VCaP (cell line): Measurements from ENCODE around the gene DLGAP1.

Source experiments
- H3K27ac ChIP-seq: fragments of 450-650 bp; 2 replicates; pipeline ENCODE4 v1.5.1; 2017
- TF ChIP-seq, protein P1 (sequence below): fragments of 450-650 bp; conservative IDR thresholded peaks from 2 replicates; pipeline ENCODE4 v1.5.1; 2017; ENCODE audit warnings: mild to moderate bottlenecking, moderate library complexity

DLGAP1 gene

DNA sequence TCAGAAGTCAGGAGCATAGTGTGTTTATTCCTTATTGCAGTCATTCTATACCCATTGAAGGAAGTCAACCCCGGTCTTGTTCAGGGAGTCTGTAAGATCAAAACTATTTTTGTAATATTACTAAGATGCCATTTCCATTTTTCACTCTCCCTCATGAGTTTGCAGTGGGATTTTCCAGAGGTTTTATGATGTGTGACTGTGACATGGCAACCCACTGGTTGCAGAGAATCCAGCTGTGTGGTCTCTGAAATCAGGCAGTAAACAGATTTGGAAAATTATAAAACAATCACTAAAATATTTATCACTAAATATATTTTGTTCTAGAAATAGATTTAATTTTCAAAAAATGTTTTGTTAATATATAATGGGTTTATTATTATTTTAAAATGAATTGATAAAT lies 38.1 kb downstream of the DLGAP1 start:
- H3K27ac ChIP-seq: no peak overlapping the region
- TF ChIP-seq, protein P1, sequence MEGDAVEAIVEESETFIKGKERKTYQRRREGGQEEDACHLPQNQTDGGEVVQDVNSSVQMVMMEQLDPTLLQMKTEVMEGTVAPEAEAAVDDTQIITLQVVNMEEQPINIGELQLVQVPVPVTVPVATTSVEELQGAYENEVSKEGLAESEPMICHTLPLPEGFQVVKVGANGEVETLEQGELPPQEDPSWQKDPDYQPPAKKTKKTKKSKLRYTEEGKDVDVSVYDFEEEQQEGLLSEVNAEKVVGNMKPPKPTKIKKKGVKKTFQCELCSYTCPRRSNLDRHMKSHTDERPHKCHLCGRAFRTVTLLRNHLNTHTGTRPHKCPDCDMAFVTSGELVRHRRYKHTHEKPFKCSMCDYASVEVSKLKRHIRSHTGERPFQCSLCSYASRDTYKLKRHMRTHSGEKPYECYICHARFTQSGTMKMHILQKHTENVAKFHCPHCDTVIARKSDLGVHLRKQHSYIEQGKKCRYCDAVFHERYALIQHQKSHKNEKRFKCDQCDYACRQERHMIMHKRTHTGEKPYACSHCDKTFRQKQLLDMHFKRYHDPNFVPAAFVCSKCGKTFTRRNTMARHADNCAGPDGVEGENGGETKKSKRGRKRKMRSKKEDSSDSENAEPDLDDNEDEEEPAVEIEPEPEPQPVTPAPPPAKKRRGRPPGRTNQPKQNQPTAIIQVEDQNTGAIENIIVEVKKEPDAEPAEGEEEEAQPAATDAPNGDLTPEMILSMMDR: no peak

DNA sequence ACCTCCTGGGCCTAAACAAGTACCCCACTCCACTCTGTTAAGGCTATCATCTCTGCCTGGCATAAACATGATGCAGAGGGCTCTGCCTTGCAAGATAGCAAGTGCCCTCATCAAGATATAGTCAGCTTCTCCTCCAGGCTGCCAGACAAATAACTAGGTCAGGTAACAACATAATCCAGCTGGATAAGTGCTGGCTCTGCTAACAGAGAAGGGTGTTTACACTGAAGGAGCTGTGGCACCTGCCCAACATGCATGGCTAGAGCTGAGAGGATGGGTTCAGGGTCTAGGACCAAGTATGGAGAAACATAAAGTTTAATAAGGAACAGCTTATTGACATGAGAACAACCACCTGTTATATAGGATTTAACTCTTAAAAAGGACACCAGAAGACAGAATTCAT lies 42.8 kb downstream of the DLGAP1 start:
- TF ChIP-seq, protein P1: no peak
- H3K27ac ChIP-seq: peak overlapping the region; percentile 52

DNA sequence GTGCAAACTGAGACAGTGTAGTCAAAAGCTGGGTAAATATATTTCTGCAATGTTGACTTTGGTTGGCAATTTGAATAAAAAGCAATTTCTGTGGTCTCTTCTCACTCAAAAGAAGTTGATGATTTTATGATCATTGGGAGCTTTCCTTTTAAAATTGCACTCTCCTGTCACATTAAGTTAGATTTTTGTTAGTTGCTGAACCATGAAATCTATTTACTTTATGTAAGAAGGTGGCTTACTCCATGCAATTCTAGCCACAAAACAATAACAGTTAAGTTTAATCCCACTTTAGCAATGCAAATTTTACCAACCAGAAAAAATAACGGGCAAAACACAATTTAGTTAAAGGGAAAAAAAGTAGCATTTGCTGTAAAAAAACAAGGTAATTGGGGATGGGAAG lies 48.3 kb downstream of the DLGAP1 start:
- TF ChIP-seq, protein P1: no peak

DNA sequence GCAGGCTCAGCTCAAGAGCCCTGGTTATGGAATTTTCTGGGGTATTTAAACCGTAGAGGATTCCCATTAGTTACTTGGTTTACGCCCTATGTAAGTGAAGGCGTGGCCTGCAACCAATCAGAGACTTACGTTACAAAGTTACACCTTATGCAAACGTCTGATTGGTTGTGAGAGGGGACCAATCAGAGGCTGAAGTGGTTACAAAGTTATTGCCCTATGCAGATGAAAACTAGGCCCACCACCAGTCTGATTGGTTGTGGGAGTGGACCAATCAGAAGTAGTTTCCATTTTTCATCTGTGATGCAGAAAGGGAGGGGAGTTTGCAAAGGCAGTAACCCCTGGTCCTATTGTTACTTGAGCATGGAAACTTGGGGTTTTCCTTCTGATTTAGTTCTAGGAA lies 49.1 kb downstream of the DLGAP1 start:
- TF ChIP-seq, protein P1: no peak
- H3K27ac ChIP-seq: no peak overlapping the region

More for the DNA sequence above, 48.3 kb downstream of the DLGAP1 start:
- H3K27ac ChIP-seq: no peak overlapping the region

DNA sequence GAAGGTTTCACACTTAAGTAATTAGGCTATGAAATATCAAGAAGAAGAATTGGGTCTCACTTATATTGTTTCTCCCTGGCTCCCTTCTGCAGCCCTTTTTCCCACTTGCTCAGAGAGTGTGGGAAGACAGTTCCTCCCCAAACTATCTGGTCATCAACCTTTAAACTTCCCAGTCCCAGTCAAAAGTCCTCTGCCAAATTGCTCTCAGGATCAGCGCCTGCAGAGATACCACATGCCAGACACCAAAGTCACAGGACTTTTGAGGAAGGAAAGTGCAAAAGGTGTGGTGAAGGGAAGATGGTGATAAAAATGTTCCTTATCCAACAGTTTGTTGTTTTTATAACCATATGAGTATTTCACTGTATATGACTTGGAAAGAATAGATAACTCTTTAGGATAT lies 51.3 kb downstream of the DLGAP1 start:
- H3K27ac ChIP-seq: no peak overlapping the region
- TF ChIP-seq, protein P1: no peak

DNA sequence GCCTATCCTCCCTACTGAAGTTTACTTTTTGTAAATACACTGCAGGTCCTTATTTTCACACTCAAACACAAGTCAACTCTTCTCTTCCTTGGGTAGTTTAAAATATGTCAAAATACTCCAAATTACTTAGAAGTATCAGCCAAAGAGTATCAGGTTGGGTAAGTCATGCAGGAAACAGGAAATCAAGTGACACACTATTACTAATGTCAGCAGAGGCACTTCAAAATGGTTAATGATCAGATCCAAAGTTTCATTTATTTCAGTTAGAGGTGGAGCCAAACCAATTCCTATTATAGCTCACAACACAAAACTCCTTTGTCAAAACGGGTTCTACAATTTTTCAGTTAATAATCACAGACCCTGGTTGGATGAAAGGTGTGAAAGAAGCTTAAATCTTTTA lies 54.2 kb downstream of the DLGAP1 start:
- TF ChIP-seq, protein P1: no peak
- H3K27ac ChIP-seq: no peak overlapping the region

DNA sequence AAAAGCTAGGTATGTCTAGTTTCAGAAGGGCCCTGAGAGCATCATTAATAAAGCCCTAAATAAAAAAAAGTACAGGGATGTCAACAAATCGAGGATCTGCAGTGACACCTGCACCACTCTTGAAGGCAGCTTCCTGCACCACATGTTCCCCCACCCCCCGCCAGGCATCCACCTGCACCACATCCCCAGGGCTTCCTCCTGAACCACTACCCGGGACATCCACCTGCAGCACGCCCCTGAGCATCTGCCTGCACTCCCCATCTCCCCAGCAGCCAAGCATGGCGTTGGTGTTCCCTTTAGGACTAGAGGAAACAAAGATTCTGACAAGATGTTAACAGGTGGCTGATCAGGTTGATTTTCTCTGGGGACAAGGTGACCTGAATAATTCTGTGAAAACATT lies 55.2 kb downstream of the DLGAP1 start:
- TF ChIP-seq, protein P1: no peak
- H3K27ac ChIP-seq: no peak overlapping the region

DNA sequence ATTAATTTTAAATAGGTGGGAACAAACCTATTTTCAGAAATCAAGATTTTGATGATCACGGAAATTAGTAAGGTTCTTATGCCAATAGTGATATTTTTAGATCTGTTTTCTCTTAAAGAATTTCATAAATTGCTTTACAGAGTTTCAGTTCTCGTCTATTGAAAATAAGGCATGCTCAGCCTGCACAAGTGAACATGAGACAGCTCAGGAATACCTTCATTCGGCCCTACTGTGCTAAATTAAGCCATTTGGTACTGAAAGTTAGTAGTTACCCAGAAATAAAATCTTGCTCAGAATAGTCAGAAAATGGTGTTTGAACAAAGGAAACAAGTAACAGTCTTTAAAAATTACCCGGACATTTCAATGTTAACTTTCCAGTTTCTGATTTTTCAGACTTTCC lies 60.4 kb downstream of the DLGAP1 start:
- TF ChIP-seq, protein P1: no peak
- H3K27ac ChIP-seq: no peak overlapping the region
